Right ventricle myocardium superior (tissue), 1 donor: Measurements from ENCODE around the gene NID2. TPM values are rescaled to one million over a fixed set of nuclear protein-coding genes. Genes with fewer than 3 reads are reported as not detected.

Experiments
- ATAC-seq: fragments of 200-7000 bp; cut with Tn5 transposase; one replicate; pipeline ENCODE4 v1.9.1; 2020; ENCODE audit warnings: mild to moderate bottlenecking; ENCODE audit not compliant: poor library complexity
- DNase-seq: peaks from one replicate; pipeline ENCODE4 v3.0.0-alpha.2; 2020
- intact Hi-C: fragments of 100-400 bp; cut with DNase I; formaldehyde crosslinking; loops from one replicate; pipeline ENCODE4 v1.11.2; 2022
- total RNA-seq: library from RNA; stranded (reverse); fragmentation: NEBNext Ultra II Directional; extraction: Animal tissue kit (Norgen Biotek cat#: 25700); gene quantifications from one replicate; pipeline ENCODE4 v1.2.1, GENCODE V29; 2021
- donor health status: DM: no; HTN: yes; CAD: no; lungs with severe emphysema.

Gene NID2
- total RNA-seq, 1 donor from 2014 or later = 39.5 TPM

DNA sequence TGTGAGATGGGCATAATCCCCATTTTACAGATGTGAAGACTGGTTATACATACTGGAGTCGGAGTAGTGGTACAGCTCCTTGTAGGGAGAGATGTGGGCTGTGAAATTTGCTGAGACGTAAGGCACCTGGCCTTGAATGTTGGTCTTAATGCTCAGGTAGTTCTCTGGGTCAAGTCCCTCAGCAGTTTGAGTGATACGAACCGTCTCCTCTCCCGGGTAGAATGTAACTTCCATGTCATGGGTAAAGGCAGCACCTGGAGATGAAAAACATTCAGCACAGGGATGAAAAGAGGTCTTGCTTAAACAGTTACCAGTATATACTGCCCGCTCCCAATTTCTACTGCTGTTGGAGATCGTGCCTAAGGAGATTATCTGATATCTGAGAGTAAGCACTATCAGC lies 28.3 kb downstream of the NID2 start:
- intact Hi-C loops = no loop called here
- DNase-seq (no peak), ATAC-seq (no peak)

DNA sequence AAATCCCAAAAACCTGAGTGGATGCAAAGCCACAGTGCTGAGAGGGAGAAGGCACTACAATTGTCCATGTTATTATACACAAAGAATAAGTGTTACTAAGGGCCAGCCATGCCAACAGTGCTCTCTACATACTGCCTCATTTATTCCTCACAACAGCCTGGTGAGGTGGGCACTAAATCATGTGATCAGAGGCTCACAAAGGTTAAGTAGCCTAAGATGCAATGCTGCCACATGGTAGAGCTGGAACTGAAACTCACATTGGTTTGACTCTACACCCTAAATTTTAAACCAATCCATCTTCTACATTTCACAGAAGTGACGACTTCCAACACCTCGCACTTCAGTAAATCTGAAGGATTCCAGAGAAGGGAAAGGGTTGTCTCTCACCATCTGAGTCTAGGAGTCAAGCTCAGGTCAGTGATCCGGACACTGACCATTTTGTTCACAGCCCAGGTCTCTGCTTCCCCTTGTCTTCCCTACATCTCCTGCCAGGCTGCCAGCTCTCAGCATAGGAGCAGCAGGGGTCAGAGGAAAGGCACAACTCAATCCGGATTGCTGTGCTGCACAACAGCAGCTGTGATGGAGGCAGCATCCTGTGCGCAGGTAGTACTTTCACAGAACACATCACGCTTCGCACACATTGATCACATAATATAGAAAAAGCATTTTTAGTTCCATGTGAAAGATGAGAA lies 29.6 kb downstream of the NID2 start:
- intact Hi-C loops = no loop called here
- no peak for DNase-seq
- no peak for ATAC-seq

DNA sequence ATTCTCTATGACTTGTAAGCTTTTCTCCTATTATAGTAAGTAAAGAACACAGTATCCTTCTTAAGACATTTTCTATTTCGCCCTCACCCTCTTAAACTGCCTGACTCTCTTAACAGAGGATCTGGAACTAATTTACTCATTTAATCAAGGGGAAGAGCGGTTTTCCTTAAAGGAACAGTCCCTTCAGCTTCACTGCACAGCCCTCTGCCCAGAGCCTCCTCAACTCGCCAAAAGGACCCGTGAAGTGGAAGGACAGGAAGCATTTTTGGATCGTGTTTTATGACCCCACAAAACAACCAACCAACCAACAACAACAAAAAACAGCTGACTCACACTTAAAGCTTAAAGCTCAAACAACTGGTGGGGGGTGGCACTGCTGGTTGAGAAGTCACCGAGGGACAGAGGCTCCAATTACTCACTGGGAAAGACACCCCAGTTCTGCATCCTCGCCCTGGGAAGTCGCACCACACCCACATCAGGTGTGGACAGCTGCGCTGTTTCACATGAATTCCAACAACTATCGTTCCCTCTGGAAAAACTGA lies 35.7 kb downstream of the NID2 start:
- intact Hi-C loops = no loop called here
- no peak for ATAC-seq
- DNase-seq = no peak

GRCh38 chr14:52032204-52032801 lies 36.6 kb downstream of the NID2 start:
- peak; percentile 57 for ATAC-seq
- intact Hi-C loops = no loop called here

GRCh38 chr14:52031781-52032180 lies 37.1 kb downstream of the NID2 start:
- intact Hi-C loops = no loop called here
- peak; percentile 82 for DNase-seq
- ATAC-seq = peak; percentile 95

More at GRCh38 chr14:52032204-52032801, 36.6 kb downstream of the NID2 start:
- no peak for DNase-seq

- no peak for DNase-seq
- ATAC-seq = no peak
- intact Hi-C loops = no loop called here
Observed at GRCh38 chr14:52029881-52030280, 39.0 kb downstream of the NID2 start.

- intact Hi-C loops = no loop called here
- DNase-seq = no peak
- no peak for ATAC-seq
Observed at GRCh38 chr14:52026901-52027300, 42.0 kb downstream of the NID2 start.

DNA sequence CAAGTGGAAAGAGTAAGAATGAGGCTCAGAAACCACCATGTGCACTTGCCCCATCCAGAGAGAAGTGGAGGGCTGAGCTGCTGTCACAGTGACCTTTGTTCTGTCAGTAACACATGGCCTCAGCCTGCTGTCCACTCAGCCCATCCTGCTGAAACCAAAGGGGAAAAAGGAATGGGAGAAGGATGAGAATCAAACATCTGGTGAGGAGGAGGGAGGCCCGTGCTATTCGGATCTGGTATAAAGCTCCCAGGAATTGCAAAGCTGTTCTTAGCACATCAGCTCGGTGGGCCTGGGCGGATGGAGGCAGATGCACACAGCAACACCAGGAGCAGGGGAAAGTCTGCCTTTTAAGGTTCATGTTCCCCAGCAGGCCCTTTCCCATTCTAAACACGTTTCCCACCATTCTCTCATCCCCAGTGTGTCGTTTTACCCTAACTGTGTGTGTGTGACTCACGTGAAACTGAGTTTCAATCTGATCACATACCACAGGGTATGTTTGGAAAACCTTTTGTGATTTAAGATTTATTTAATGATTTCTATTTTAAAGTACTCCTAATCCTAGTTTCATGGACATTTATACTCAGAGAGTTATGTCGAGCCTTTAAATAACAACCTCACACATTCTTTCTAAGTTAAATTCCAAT lies 42.7 kb downstream of the NID2 start:
- intact Hi-C loops = no loop called here
- DNase-seq (no peak), ATAC-seq (peak; percentile 3)

GRCh38 chr14:52025310-52025709 lies 43.5 kb downstream of the NID2 start:
- ATAC-seq = peak; percentile 44
- intact Hi-C loops = no loop called here
- no peak for DNase-seq

- no peak for DNase-seq
- peak; percentile 74 for ATAC-seq
- intact Hi-C loops = no loop called here
Observed at GRCh38 chr14:52023518-52023917, 45.3 kb downstream of the NID2 start.

GRCh38 chr14:52021957-52022600 lies 46.8 kb downstream of the NID2 start:
- intact Hi-C loops = no loop called here
- ATAC-seq = no peak
- no peak for DNase-seq

DNA sequence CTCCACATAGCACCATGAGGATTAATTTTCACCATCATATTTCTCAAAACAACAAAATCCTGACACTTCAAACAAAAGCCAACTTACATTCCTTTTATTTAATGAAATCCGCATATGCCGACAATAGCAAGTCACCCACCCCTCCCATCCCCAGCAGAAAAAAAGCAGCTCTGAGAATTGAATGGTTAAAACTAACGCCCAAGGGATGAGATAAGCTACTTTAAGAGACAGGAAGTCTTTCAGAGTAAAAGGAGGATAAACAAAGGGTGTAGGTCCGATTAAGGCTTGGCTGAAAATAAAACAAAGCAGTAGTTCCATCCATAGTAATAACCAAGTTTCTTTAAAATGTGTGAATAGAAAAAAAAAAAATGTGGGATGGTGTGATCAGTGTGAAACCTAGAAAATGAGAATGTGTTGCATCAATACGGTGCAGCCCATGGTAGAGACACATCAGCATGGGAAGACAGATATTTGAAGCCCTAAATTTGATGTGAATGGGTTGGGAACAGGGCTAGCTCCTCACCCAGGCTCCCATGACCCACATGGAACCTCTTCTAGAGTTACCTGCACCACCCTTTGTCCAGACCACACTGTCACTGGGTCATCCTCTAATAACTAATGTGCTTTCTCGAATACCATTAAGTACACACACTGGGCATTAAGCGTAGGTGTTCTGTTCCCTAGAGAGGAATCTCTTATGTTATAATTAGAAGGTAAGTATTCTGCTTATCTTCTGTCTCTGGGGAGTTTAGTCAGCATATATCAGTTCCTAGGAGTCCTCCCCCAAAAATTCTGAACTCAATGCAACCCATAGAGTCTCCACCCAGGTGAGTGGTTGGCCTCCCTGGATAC lies 47.8 kb downstream of the NID2 start:
- DNase-seq = no peak
- intact Hi-C loops = no loop called here
- no peak for ATAC-seq

- ATAC-seq = no peak
- no peak for DNase-seq
- intact Hi-C loops = no loop called here
Observed at GRCh38 chr14:52020161-52020714, 48.6 kb downstream of the NID2 start.

GRCh38 chr14:52018970-52019369 lies 49.9 kb downstream of the NID2 start:
- intact Hi-C loops = no loop called here
- ATAC-seq = no peak

GRCh38 chr14:52018252-52018651 lies 50.6 kb downstream of the NID2 start:
- no peak for DNase-seq
- intact Hi-C loops = no loop called here

More at GRCh38 chr14:52018970-52019369, 49.9 kb downstream of the NID2 start:
- no peak for DNase-seq

GRCh38 chr14:52015411-52016030 lies 53.3 kb downstream of the NID2 start:
- DNase-seq = peak; percentile 60
- ATAC-seq = peak; percentile 36
- intact Hi-C loops = no loop called here

More at GRCh38 chr14:52018252-52018651, 50.6 kb downstream of the NID2 start:
- no peak for ATAC-seq

DNA sequence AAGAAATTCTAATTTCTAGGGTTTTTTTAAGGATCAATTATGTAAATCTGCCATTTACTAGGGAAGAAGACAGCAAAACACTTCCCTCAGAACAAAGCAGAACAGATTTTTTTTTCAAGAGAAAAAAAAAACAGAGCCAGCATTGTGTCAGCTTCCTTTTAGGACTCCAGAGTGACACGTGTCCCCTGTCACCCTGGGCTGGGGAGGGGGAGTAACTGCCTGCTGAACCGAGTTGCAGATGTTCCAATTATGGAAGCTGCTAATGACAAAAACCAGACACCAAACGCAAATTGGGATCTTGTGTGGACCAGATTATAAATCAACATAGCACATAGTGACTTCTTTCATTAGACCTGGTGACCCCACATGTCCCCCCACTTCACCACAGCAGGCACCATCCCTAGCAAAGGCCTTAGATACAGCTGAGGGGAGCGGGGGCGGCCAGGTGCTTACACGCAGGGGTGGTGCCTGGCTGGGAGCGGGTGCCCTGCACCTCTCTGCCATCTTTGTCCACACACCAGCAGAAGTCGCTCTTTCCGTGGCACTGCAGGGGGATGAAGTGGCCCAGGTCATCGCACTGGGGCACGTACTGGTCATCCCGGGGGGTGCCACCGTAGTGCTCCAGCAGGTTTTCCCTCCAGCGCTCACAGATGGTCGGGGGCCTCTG lies 54.1 kb downstream of the NID2 start:
- DNase-seq = peak; percentile 76
- intact Hi-C loops = loop anchor here (5.0 kb wide), 1 partner anchor 53 kb away; the partner anchor contains the start of gene NID2
- peak; percentile 76 for ATAC-seq
